T-cell (primary cell): ENCODE data around the gene SH2D2A. TPM values are rescaled to one million over a fixed set of nuclear protein-coding genes. Genes with fewer than 3 reads are reported as not detected.

ENCODE experiments used
- ATAC-seq, 4 experiments: fragments of 200-7000 bp in 3 of 4; fragments of 150-1000 bp in 1 of 4; cut with Tn5 transposase; replicated peaks in 1 of 4; 1 replicate in 3 of 4; 2 replicates in 1 of 4; pipeline ENCODE4 v1.10.0; 2021; ENCODE audit warnings: moderate library complexity in 3 of 4, mild to moderate bottlenecking in 2 of 4, moderate number of reproducible peaks in 1 of 4
- CTCF ChIA-PET, 2 donors: fragments of 300-600 bp; sonication (Branson Sonifier 250); formaldehyde crosslinking; loops; one replicate each; lab custom pipeline; 2022; ENCODE audit warnings: antibody characterized with exemption in 2 of 2; lab: Charles Lee
- POLR2A ChIA-PET, 2 donors: fragments of 300-600 bp; sonication (Branson Sonifier 250); formaldehyde crosslinking; loops; one replicate each; lab custom pipeline; 2022; ENCODE audit warnings: antibody characterized with exemption in 2 of 2; lab: Charles Lee
- DNase-seq, 35 experiments: peaks; one replicate each; pipeline versions ENCODE4 v3.0.0 to v3.0.0-alpha.2; 2013 to 2023
- H3K27ac ChIP-seq: one replicate; pipeline ENCODE4 v1.5.1; 2013; ENCODE audit warnings: low read length
- H3K27me3 ChIP-seq, 2 experiments: replicated peaks in 1 of 2; 1 replicate in 1 of 2; 2 replicates in 1 of 2; pipeline versions ENCODE4 v1.6.1 to v1.7.0; 2013; ENCODE audit warnings: low read length in 1 of 2, mixed read lengths in 1 of 2; ENCODE audit not compliant: control insufficient read depth in 2 of 2, insufficient read depth in 2 of 2; ENCODE audit errors: extremely low read depth in 1 of 2
- H3K36me3 ChIP-seq, 2 donors: 1 replicate in 1 of 2; 2 replicates in 1 of 2; pipeline versions ENCODE4 v1.6.1 to v1.7.0; 2013; ENCODE audit warnings: low read length in 1 of 2; ENCODE audit not compliant: control insufficient read depth in 2 of 2, insufficient read depth in 1 of 2; ENCODE audit errors: extremely low read depth in 1 of 2
- H3K4me1 ChIP-seq, 2 experiments: 1 replicate in 1 of 2; 2 replicates in 1 of 2; pipeline versions ENCODE4 v1.6.1 to v1.7.0; 2013; ENCODE audit warnings: low read length in 2 of 2, mixed read lengths in 1 of 2; ENCODE audit not compliant: insufficient read depth in 2 of 2, control insufficient read depth in 1 of 2; ENCODE audit errors: extremely low read depth in 1 of 2
- H3K4me3 ChIP-seq, 2 donors: 1 replicate in 1 of 2; 2 replicates in 1 of 2; pipeline versions ENCODE4 v1.5.1 to v1.7.0; 2013; ENCODE audit warnings: mild to moderate bottlenecking in 2 of 2, low read length in 1 of 2, moderate library complexity in 1 of 2; ENCODE audit not compliant: control insufficient read depth in 1 of 2; ENCODE audit errors: extremely low read depth in 1 of 2
- H3K9me3 ChIP-seq: 2 replicates; pipeline ENCODE4 v1.7.0; 2013
- H3K27ac Mint-ChIP-seq, 2 donors: one replicate each; pipeline ENCODE4 v1.8.0; 2020 to 2021; ENCODE audit warnings: mild to moderate bottlenecking in 2 of 2, mixed read lengths in 2 of 2
- H3K27me3 Mint-ChIP-seq, 2 donors: one replicate each; pipeline ENCODE4 v1.8.0; 2021 to 2022; ENCODE audit warnings: mixed read lengths in 2 of 2
- H3K36me3 Mint-ChIP-seq: one replicate; pipeline ENCODE4 v1.8.0; 2021; ENCODE audit warnings: mixed read lengths
- H3K4me1 Mint-ChIP-seq, 3 donors: one replicate each; pipeline ENCODE4 v1.8.0; 2020 to 2022; ENCODE audit warnings: mixed read lengths in 3 of 3, mild to moderate bottlenecking in 1 of 3
- H3K4me3 Mint-ChIP-seq, 3 donors: one replicate each; pipeline ENCODE4 v1.8.0; 2020 to 2022; ENCODE audit warnings: mild to moderate bottlenecking in 3 of 3, mixed read lengths in 3 of 3, moderate library complexity in 3 of 3
- H3K9me3 Mint-ChIP-seq, 3 donors: one replicate each; pipeline ENCODE4 v1.8.0; 2020 to 2022; ENCODE audit warnings: mixed read lengths in 3 of 3
- WGBS: methylation state at CpG from one replicate; pipeline ENCODE4 v1.1.5; 2013; ENCODE audit warnings: missing lambda C conversion rate; ENCODE audit not compliant: insufficient coverage; 5-methylcytosine and 5-hydroxymethylcytosine counted together
- total RNA-seq, 35 experiments: library from RNA in 6 of 35; stranded (reverse) in 6 of 35; fragments of 120-200 nt in 1 of 35; gene quantifications; one replicate each; pipeline versions ENCODE4 v1.2.1 to v1.2.4 and lab custom pipeline; 2013 to 2026

Gene SH2D2A
- total RNA-seq, 5 donors from 2014 or later (not counting 1 experiment from before 2014, with no cell fraction given): 42.8 to 110 (median 66.8) TPM

GRCh38 chr1:156851779-156852417 lies 35.2 kb upstream of the SH2D2A start:
- Mint-ChIP-seq H3K4me1 (peaks cover 14 to 22% (median 20%) of the 10 kb centered on the region in 3 donors), H3K27ac (no peak overlapping the region), H3K9me3 (no peaks in the 10 kb centered on the region), H3K27me3 (peaks cover 3 to 18% of the 10 kb centered on the region in 2 donors), H3K4me3 (no peak overlapping the region), H3K36me3 (no peaks in the 10 kb centered on the region)
- ATAC-seq (no peak), DNase-seq (no peak)
- Histone ChIP-seq H3K36me3 (no peaks in the 10 kb centered on the region), H3K9me3 (no peaks in the 10 kb centered on the region), H3K27me3 (peaks cover 3 to 48% of the 10 kb centered on the region in 2 experiments), H3K27ac (no peak overlapping the region), H3K4me3 (no peak overlapping the region), H3K4me1 (peaks cover 0 to 15% of the 10 kb centered on the region in 2 experiments)
- ChIA-PET CTCF (interaction anchor here in 1 of 2 donors (1.5 kb wide), 1 partner anchor 13 kb away, joined by 4 read pairs; no protein-coding TSS in a partner anchor), POLR2A (no interaction called here)
- 88% methylated on average over 17 of the region's 17 CpGs for WGBS

- H3K36me3 ChIP-seq: no peaks in the 10 kb centered on the region
- peaks cover 0 to 30% of the 10 kb centered on the region in 2 experiments for H3K4me1 ChIP-seq
- POLR2A ChIA-PET: no interaction called here
- peak overlapping the region in 1 of 2 donors; percentile 2 for H3K27ac Mint-ChIP-seq
- CTCF ChIA-PET: interaction anchor here (0.6 to 1.9 kb wide), 5 partner anchors 10 to 101 kb away, joined by 4 to 16 read pairs (median 8); no protein-coding TSS in a partner anchor
- H3K36me3 Mint-ChIP-seq: no peaks in the 10 kb centered on the region
- H3K27ac ChIP-seq: peak overlapping the region; percentile 3
- peak overlapping the region; percentile 17 to 71 (median 56) for H3K4me3 Mint-ChIP-seq
- peaks cover 4 to 36% of the 10 kb centered on the region in 2 donors for H3K27me3 Mint-ChIP-seq
- DNase-seq (no peak), ATAC-seq (no peak)
- 47% methylated on average over 14 of the region's 23 CpGs for WGBS
- no peaks in the 10 kb centered on the region for H3K9me3 Mint-ChIP-seq
- peak overlapping the region in 1 of 2 donors; percentile 18 for H3K4me3 ChIP-seq
- peaks cover 21 to 36% (median 36%) of the 10 kb centered on the region in 3 donors for H3K4me1 Mint-ChIP-seq
- H3K27me3 ChIP-seq: peaks cover 9 to 63% of the 10 kb centered on the region in 2 experiments
- H3K9me3 ChIP-seq: no peaks in the 10 kb centered on the region
Measured at GRCh38 chr1:156849151-156849496, 32.5 kb upstream of the SH2D2A start.

- ChIA-PET POLR2A (no interaction called here), CTCF (interaction anchor here (0.6 to 1.9 kb wide), 7 partner anchors 9 to 101 kb away, joined by 3 to 16 read pairs (median 5); no protein-coding TSS in a partner anchor)
- Mint-ChIP-seq H3K4me1 (peaks cover 24 to 39% (median 39%) of the 10 kb centered on the region in 3 donors), H3K27ac (peak overlapping the region; percentile 16 to 36), H3K4me3 (peak overlapping the region; percentile 24 to 71 (median 56)), H3K9me3 (no peaks in the 10 kb centered on the region), H3K36me3 (no peaks in the 10 kb centered on the region), H3K27me3 (peaks cover 9 to 41% of the 10 kb centered on the region in 2 donors)
- H3K27me3 ChIP-seq: peaks cover 10 to 65% of the 10 kb centered on the region in 2 experiments
- peak overlapping the region; percentile 17 to 18 for H3K4me3 ChIP-seq
- 7% methylated on average over 34 of the region's 36 CpGs for WGBS
- no peaks in the 10 kb centered on the region for H3K36me3 ChIP-seq
- ATAC-seq: peak; percentile 82 to 91 (median 88)
- peak overlapping the region; percentile 3 for H3K27ac ChIP-seq
- H3K4me1 ChIP-seq: peaks cover 0 to 30% of the 10 kb centered on the region in 2 experiments
- no peaks in the 10 kb centered on the region for H3K9me3 ChIP-seq
- peak; percentile 53 to 85 (median 76) for DNase-seq
Measured at GRCh38 chr1:156848461-156849150, 32.0 kb upstream of the SH2D2A start.

- WGBS: 81% methylated on average over 6 of the region's 7 CpGs
- no peaks in the 10 kb centered on the region for H3K9me3 Mint-ChIP-seq
- no peaks in the 10 kb centered on the region for H3K9me3 ChIP-seq
- DNase-seq (no peak), ATAC-seq (no peak)
- ChIA-PET POLR2A (no interaction called here), CTCF (interaction anchor here (0.7 to 1.9 kb wide), 5 partner anchors 9 to 40 kb away, joined by 3 to 16 read pairs (median 5); no protein-coding TSS in a partner anchor)
- peaks cover 2% of the 10 kb centered on the region for H3K36me3 Mint-ChIP-seq
- peak overlapping the region in 1 of 2 donors; percentile 17 for H3K4me3 ChIP-seq
- H3K36me3 ChIP-seq: no peaks in the 10 kb centered on the region
- peaks cover 24 to 39% (median 39%) of the 10 kb centered on the region in 3 donors for H3K4me1 Mint-ChIP-seq
- no peak overlapping the region for H3K27ac ChIP-seq
- H3K4me1 ChIP-seq: peaks cover 0 to 30% of the 10 kb centered on the region in 2 experiments
- H3K27ac Mint-ChIP-seq: peak overlapping the region; percentile 6 to 36
- peaks cover 15 to 48% of the 10 kb centered on the region in 2 donors for H3K27me3 Mint-ChIP-seq
- H3K27me3 ChIP-seq: peaks cover 10 to 73% of the 10 kb centered on the region in 2 experiments
- peak overlapping the region; percentile 24 to 71 (median 56) for H3K4me3 Mint-ChIP-seq
Measured at GRCh38 chr1:156847591-156848460, 31.2 kb upstream of the SH2D2A start.

GRCh38 chr1:156846643-156847042 lies 30.0 kb upstream of the SH2D2A start:
- WGBS: 90% methylated on average over 3 of the region's 5 CpGs
- Mint-ChIP-seq H3K36me3 (peaks cover 2% of the 10 kb centered on the region), H3K27me3 (peaks cover 26 to 59% of the 10 kb centered on the region in 2 donors), H3K27ac (no peak overlapping the region), H3K4me3 (peak overlapping the region in 1 of 3 donors; percentile 27), H3K9me3 (no peaks in the 10 kb centered on the region), H3K4me1 (peaks cover 24 to 39% (median 39%) of the 10 kb centered on the region in 3 donors)
- ChIA-PET POLR2A (interaction anchor here in 1 of 2 donors (0.5 kb wide), 1 partner anchor 105 kb away, joined by 3 read pairs; no protein-coding TSS in a partner anchor), CTCF (no interaction called here)
- no peaks in the 10 kb centered on the region for H3K9me3 ChIP-seq
- no peak for ATAC-seq
- no peak overlapping the region for H3K4me3 ChIP-seq
- DNase-seq: no peak
- no peak overlapping the region for H3K27ac ChIP-seq
- peaks cover 0 to 30% of the 10 kb centered on the region in 2 experiments for H3K4me1 ChIP-seq
- H3K36me3 ChIP-seq: no peaks in the 10 kb centered on the region
- H3K27me3 ChIP-seq: peaks cover 10 to 73% of the 10 kb centered on the region in 2 experiments
